K562 (cell line): ENCODE measurements around the gene GIMAP8. TPM values are rescaled to one million over a fixed set of nuclear protein-coding genes. Genes with fewer than 3 reads are reported as not detected.

ENCODE experiments used
- polyA plus RNA-seq, 8 experiments: library from polyadenylated mRNA; depleted of rRNA in 4 of 8; stranded (reverse) in 5 of 8; unstranded in 3 of 8; fragments of >200 nt; fragmentation: Nextera tagmentation in 2 of 8; fragmentation: Illumina TruSeq in 1 of 8; extraction: Ambion mirVana in 2 of 8; extraction: Trizol in 1 of 8; gene quantifications; 2 replicates each; pipeline versions ENCODE4 v1.2.1 to v1.2.3, GENCODE V29; 2011 to 2014; ENCODE audit warnings: inconsistent platforms in 1 of 8, missing spikeins in 1 of 8
- total RNA-seq, 7 experiments: library from RNA; depleted of rRNA in 6 of 7; stranded (reverse); fragments of >200 nt in 6 of 7; fragmentation: Illumina TruSeq in 2 of 7; extraction: Trizol in 2 of 7; gene quantifications; 2 replicates each; pipeline versions ENCODE4 v1.2.1 to v1.2.3, GENCODE V29; 2011 to 2021; ENCODE audit warnings: low replicate concordance in 1 of 7

GIMAP8 gene
- total and polyA plus RNA-seq, 9 of the 15 experiments (the other 6 are each of a cell fraction or from before 2014, with no cell fraction given) = not detected

Other genes with a start within 250 kb of the GIMAP8 start
Only the 7 nearest of the 9 such genes appear.
- gene LRRC61, start 127.3 kb upstream of the GIMAP8 start, total RNA-seq (2014; rRNA removed) = 55.2 and 67.6 TPM in 2 replicates
- gene LRRC61, start 127.3 kb upstream of the GIMAP8 start, total RNA-seq (2014; rRNA removed; fragmentation: Illumina TruSeq; extraction: Trizol) = 16.8 and 18.7 TPM in 2 replicates
- gene LRRC61, start 127.3 kb upstream of the GIMAP8 start, total RNA-seq (2015; rRNA removed; fragmentation: Illumina TruSeq; extraction: Trizol) = 35.2 and 37.8 TPM in 2 replicates
- gene LRRC61, start 127.3 kb upstream of the GIMAP8 start, total RNA-seq (2021) = 49.5 and 50.6 TPM in 2 replicates
- gene LRRC61, start 127.3 kb upstream of the GIMAP8 start, polyA plus RNA-seq (2011; rRNA removed) = 54.3 and 76.9 TPM in 2 replicates
- gene LRRC61, start 127.3 kb upstream of the GIMAP8 start, polyA plus RNA-seq (2014; fragmentation: Illumina TruSeq; extraction: Trizol) = 18.4 and 35.6 TPM in 2 replicates
- 1 to 10 TPM; 1.3 to 1.7 TPM for gene LRRC61, start 127.3 kb upstream of the GIMAP8 start, polyA plus RNA-seq (2014; fragmentation: Nextera tagmentation; extraction: Ambion mirVana)
- 42.0 and 46.5 TPM in 2 replicates for gene LRRC61, start 127.3 kb upstream of the GIMAP8 start, polyA plus RNA-seq (2014; rRNA removed)
- gene ACTR3C, start 127.1 kb upstream of the GIMAP8 start, total RNA-seq (2014; rRNA removed) = 12.1 and 12.9 TPM in 2 replicates
- 14.2 and 16.9 TPM in 2 replicates for gene ACTR3C, start 127.1 kb upstream of the GIMAP8 start, total RNA-seq (2014; rRNA removed; fragmentation: Illumina TruSeq; extraction: Trizol)
- gene ACTR3C, start 127.1 kb upstream of the GIMAP8 start, total RNA-seq (2015; rRNA removed; fragmentation: Illumina TruSeq; extraction: Trizol) = 14.8 and 16.8 TPM in 2 replicates
- 10.0 and 10.8 TPM in 2 replicates for gene ACTR3C, start 127.1 kb upstream of the GIMAP8 start, total RNA-seq (2021)
- 28.1 and 35.4 TPM in 2 replicates for gene ACTR3C, start 127.1 kb upstream of the GIMAP8 start, polyA plus RNA-seq (2011; rRNA removed)
- gene ACTR3C, start 127.1 kb upstream of the GIMAP8 start, polyA plus RNA-seq (2014; fragmentation: Illumina TruSeq; extraction: Trizol) = 12.2 and 13.4 TPM in 2 replicates
- gene ACTR3C, start 127.1 kb upstream of the GIMAP8 start, polyA plus RNA-seq (2014; fragmentation: Nextera tagmentation; extraction: Ambion mirVana) = 10 to 100 TPM in 1 of 2 experiments, 1 to 10 TPM in 1; 9.0 to 13.3 TPM
- 14.9 and 16.9 TPM in 2 replicates for gene ACTR3C, start 127.1 kb upstream of the GIMAP8 start, polyA plus RNA-seq (2014; rRNA removed)
- gene RARRES2, start 109.0 kb upstream of the GIMAP8 start, total RNA-seq (2014; rRNA removed) = not detected in 2 replicates
- gene RARRES2, start 109.0 kb upstream of the GIMAP8 start, total RNA-seq (2014; rRNA removed; fragmentation: Illumina TruSeq; extraction: Trizol) = not detected in 2 replicates
- gene RARRES2, start 109.0 kb upstream of the GIMAP8 start, total RNA-seq (2015; rRNA removed; fragmentation: Illumina TruSeq; extraction: Trizol) = not detected in 2 replicates
- 1.7 and 1.8 TPM in 2 replicates for gene RARRES2, start 109.0 kb upstream of the GIMAP8 start, total RNA-seq (2021)
- gene RARRES2, start 109.0 kb upstream of the GIMAP8 start, polyA plus RNA-seq (2011; rRNA removed) = 0.11 TPM in 1 of 2 replicates, not detected in the other
- not detected in 2 replicates for gene RARRES2, start 109.0 kb upstream of the GIMAP8 start, polyA plus RNA-seq (2014; fragmentation: Illumina TruSeq; extraction: Trizol)
- not detected for gene RARRES2, start 109.0 kb upstream of the GIMAP8 start, polyA plus RNA-seq (2014; fragmentation: Nextera tagmentation; extraction: Ambion mirVana)
- gene RARRES2, start 109.0 kb upstream of the GIMAP8 start, polyA plus RNA-seq (2014; rRNA removed) = 0.23 TPM in 1 of 2 replicates, not detected in the other
- gene REPIN1, start 81.8 kb upstream of the GIMAP8 start, total RNA-seq (2014; rRNA removed) = 212 and 268 TPM in 2 replicates
- 46.9 and 56.8 TPM in 2 replicates for gene REPIN1, start 81.8 kb upstream of the GIMAP8 start, total RNA-seq (2014; rRNA removed; fragmentation: Illumina TruSeq; extraction: Trizol)
- gene REPIN1, start 81.8 kb upstream of the GIMAP8 start, total RNA-seq (2015; rRNA removed; fragmentation: Illumina TruSeq; extraction: Trizol) = 94.0 and 99.6 TPM in 2 replicates
- 277 and 283 TPM in 2 replicates for gene REPIN1, start 81.8 kb upstream of the GIMAP8 start, total RNA-seq (2021)
- gene REPIN1, start 81.8 kb upstream of the GIMAP8 start, polyA plus RNA-seq (2011; rRNA removed) = 130 and 189 TPM in 2 replicates
- 94.3 and 120 TPM in 2 replicates for gene REPIN1, start 81.8 kb upstream of the GIMAP8 start, polyA plus RNA-seq (2014; fragmentation: Illumina TruSeq; extraction: Trizol)
- gene REPIN1, start 81.8 kb upstream of the GIMAP8 start, polyA plus RNA-seq (2014; fragmentation: Nextera tagmentation; extraction: Ambion mirVana) = 10 to 100 TPM in 1 of 2 experiments, 1 to 10 TPM in 1; 8.1 to 11.0 TPM
- gene REPIN1, start 81.8 kb upstream of the GIMAP8 start, polyA plus RNA-seq (2014; rRNA removed) = 209 and 237 TPM in 2 replicates
- gene ZNF775, start 71.3 kb upstream of the GIMAP8 start, total RNA-seq (2014; rRNA removed) = 18.6 and 21.8 TPM in 2 replicates
- gene ZNF775, start 71.3 kb upstream of the GIMAP8 start, total RNA-seq (2014; rRNA removed; fragmentation: Illumina TruSeq; extraction: Trizol) = 1.1 and 1.8 TPM in 2 replicates
- gene ZNF775, start 71.3 kb upstream of the GIMAP8 start, total RNA-seq (2015; rRNA removed; fragmentation: Illumina TruSeq; extraction: Trizol) = 5.5 and 5.7 TPM in 2 replicates
- gene ZNF775, start 71.3 kb upstream of the GIMAP8 start, total RNA-seq (2021) = 18.7 and 19.2 TPM in 2 replicates
- 4.9 and 8.3 TPM in 2 replicates for gene ZNF775, start 71.3 kb upstream of the GIMAP8 start, polyA plus RNA-seq (2011; rRNA removed)
- 1.5 and 3.5 TPM in 2 replicates for gene ZNF775, start 71.3 kb upstream of the GIMAP8 start, polyA plus RNA-seq (2014; fragmentation: Illumina TruSeq; extraction: Trizol)
- under 1 TPM; 0.04 to 0.20 TPM for gene ZNF775, start 71.3 kb upstream of the GIMAP8 start, polyA plus RNA-seq (2014; fragmentation: Nextera tagmentation; extraction: Ambion mirVana)
- 13.1 and 13.2 TPM in 2 replicates for gene ZNF775, start 71.3 kb upstream of the GIMAP8 start, polyA plus RNA-seq (2014; rRNA removed)
- not detected in 2 replicates for gene GIMAP7, start 64.2 kb downstream of the GIMAP8 start, total RNA-seq (2014; rRNA removed)
- gene GIMAP7, start 64.2 kb downstream of the GIMAP8 start, total RNA-seq (2014; rRNA removed; fragmentation: Illumina TruSeq; extraction: Trizol) = not detected in 2 replicates
- gene GIMAP7, start 64.2 kb downstream of the GIMAP8 start, total RNA-seq (2015; rRNA removed; fragmentation: Illumina TruSeq; extraction: Trizol) = not detected in 2 replicates
- 0.25 and 0.42 TPM in 2 replicates for gene GIMAP7, start 64.2 kb downstream of the GIMAP8 start, total RNA-seq (2021)
- not detected in 2 replicates for gene GIMAP7, start 64.2 kb downstream of the GIMAP8 start, polyA plus RNA-seq (2011; rRNA removed)
- gene GIMAP7, start 64.2 kb downstream of the GIMAP8 start, polyA plus RNA-seq (2014; fragmentation: Illumina TruSeq; extraction: Trizol) = not detected in 2 replicates
- gene GIMAP7, start 64.2 kb downstream of the GIMAP8 start, polyA plus RNA-seq (2014; fragmentation: Nextera tagmentation; extraction: Ambion mirVana) = not detected
- gene GIMAP7, start 64.2 kb downstream of the GIMAP8 start, polyA plus RNA-seq (2014; rRNA removed) = not detected in 2 replicates
- gene GIMAP4, start 116.8 kb downstream of the GIMAP8 start, total RNA-seq (2014; rRNA removed) = not detected in 2 replicates
- not detected in 2 replicates for gene GIMAP4, start 116.8 kb downstream of the GIMAP8 start, total RNA-seq (2014; rRNA removed; fragmentation: Illumina TruSeq; extraction: Trizol)
- gene GIMAP4, start 116.8 kb downstream of the GIMAP8 start, total RNA-seq (2015; rRNA removed; fragmentation: Illumina TruSeq; extraction: Trizol) = not detected in 2 replicates
- 0.16 and 0.42 TPM in 2 replicates for gene GIMAP4, start 116.8 kb downstream of the GIMAP8 start, total RNA-seq (2021)
- gene GIMAP4, start 116.8 kb downstream of the GIMAP8 start, polyA plus RNA-seq (2011; rRNA removed) = not detected in 2 replicates
- not detected in 2 replicates for gene GIMAP4, start 116.8 kb downstream of the GIMAP8 start, polyA plus RNA-seq (2014; fragmentation: Illumina TruSeq; extraction: Trizol)
- not detected for gene GIMAP4, start 116.8 kb downstream of the GIMAP8 start, polyA plus RNA-seq (2014; fragmentation: Nextera tagmentation; extraction: Ambion mirVana)
- gene GIMAP4, start 116.8 kb downstream of the GIMAP8 start, polyA plus RNA-seq (2014; rRNA removed) = not detected in 2 replicates